Measurements from ENCODE around the gene SLC13A1. TPM values are rescaled to one million over a fixed set of nuclear protein-coding genes. Genes with fewer than 3 reads are reported as not detected.

Gene SLC13A1
- total RNA-seq, 2 donors from 2014 or later = under 0.01 TPM; not detected in 1

DNA sequence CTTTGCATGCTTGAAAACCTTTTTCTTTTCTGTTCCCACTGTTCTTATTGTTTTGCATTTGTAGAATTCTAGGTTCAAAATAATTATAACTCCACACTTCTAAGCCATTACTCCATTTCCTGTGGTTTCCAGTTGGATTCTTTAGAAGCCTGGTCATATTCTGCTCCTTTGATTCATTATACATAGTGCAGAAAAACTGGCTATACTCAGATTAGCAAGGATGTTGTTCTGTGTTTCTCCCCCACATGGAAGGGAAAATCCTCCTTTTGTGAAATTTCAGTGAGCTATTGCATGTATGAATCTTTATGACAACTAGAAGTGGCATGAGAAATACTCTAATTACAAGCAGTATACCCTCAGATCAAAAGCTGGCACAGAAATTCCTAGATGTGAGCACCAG lies 79.5 kb downstream of the SLC13A1 start:
- no peaks in the 10 kb centered on the region for H3K36me3 ChIP-seq (replicated peaks in 1 of 2; ENCODE audit: insufficient read depth in 1 of 2, low read depth in 2 of 2)
- no peaks in the 10 kb centered on the region for H3K9me3 ChIP-seq
- no peak for DNase-seq
- H3K27me3 ChIP-seq = no peaks in the 10 kb centered on the region
- no peak for ATAC-seq
- intact Hi-C loops (cut with DNase I) = no loop called here
- H3K4me3 ChIP-seq = no peak overlapping the region
- H3K27ac ChIP-seq = no peak overlapping the region
- H3K4me1 ChIP-seq = no peaks in the 10 kb centered on the region
- TF ChIP-seq, protein P1, sequence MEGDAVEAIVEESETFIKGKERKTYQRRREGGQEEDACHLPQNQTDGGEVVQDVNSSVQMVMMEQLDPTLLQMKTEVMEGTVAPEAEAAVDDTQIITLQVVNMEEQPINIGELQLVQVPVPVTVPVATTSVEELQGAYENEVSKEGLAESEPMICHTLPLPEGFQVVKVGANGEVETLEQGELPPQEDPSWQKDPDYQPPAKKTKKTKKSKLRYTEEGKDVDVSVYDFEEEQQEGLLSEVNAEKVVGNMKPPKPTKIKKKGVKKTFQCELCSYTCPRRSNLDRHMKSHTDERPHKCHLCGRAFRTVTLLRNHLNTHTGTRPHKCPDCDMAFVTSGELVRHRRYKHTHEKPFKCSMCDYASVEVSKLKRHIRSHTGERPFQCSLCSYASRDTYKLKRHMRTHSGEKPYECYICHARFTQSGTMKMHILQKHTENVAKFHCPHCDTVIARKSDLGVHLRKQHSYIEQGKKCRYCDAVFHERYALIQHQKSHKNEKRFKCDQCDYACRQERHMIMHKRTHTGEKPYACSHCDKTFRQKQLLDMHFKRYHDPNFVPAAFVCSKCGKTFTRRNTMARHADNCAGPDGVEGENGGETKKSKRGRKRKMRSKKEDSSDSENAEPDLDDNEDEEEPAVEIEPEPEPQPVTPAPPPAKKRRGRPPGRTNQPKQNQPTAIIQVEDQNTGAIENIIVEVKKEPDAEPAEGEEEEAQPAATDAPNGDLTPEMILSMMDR (IDR thresholded peaks at IDR 0.05) = no peak
- TF ChIP-seq POLR2A (IDR thresholded peaks at IDR 0.05) = no peak

DNA sequence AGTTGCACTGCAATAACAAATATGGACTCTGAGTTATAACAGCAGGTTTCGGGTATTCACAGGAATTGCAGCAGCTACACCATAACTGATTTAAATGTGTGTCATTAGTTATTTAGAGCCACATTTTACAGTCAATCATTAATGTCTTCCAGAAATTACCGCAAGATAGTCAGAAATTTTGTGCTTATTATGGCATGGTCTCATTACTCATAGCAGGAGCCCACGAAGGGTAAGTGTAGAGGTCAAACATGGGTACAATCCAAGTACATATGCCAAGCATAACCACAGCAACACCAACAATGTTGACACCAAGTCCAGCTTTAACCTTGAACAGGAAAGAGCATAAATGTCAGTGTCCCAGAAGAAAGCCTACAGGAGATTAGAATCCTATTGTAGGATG lies 84.4 kb downstream of the SLC13A1 start:
- H3K36me3 ChIP-seq (replicated peaks in 1 of 2; ENCODE audit: insufficient read depth in 1 of 2, low read depth in 2 of 2) = no peaks in the 10 kb centered on the region
- H3K4me3 ChIP-seq = no peak overlapping the region
- intact Hi-C loops (cut with DNase I) = no loop called here
- 87% methylated on average over 3 of the region's 3 CpGs for WGBS, 2 donors
- H3K9me3 ChIP-seq = no peaks in the 10 kb centered on the region
- ATAC-seq (no peak), DNase-seq (no peak)
- no peak overlapping the region for H3K27ac ChIP-seq
- no peaks in the 10 kb centered on the region for H3K27me3 ChIP-seq
- TF ChIP-seq POLR2A (IDR thresholded peaks at IDR 0.05) = no peak
- TF ChIP-seq, protein P1 (IDR thresholded peaks at IDR 0.05) = no peak
- no peaks in the 10 kb centered on the region for H3K4me1 ChIP-seq

- intact Hi-C loops (cut with DNase I) = no loop called here
- Histone ChIP-seq H3K9me3 (no peaks in the 10 kb centered on the region), H3K27ac (no peak overlapping the region), H3K27me3 (no peaks in the 10 kb centered on the region), H3K4me3 (no peak overlapping the region), H3K36me3 (replicated peaks in 1 of 2; ENCODE audit: insufficient read depth in 1 of 2, low read depth in 2 of 2) (no peaks in the 10 kb centered on the region), H3K4me1 (no peaks in the 10 kb centered on the region)
- 92 to 94% methylated on average over 2 of the region's 2 CpGs for WGBS, 2 donors
- DNase-seq (no peak), ATAC-seq (no peak)
- TF ChIP-seq, protein P1 (IDR thresholded peaks at IDR 0.05) = no peak
- TF ChIP-seq POLR2A (IDR thresholded peaks at IDR 0.05) = no peak
Observed at GRCh38 chr7:123114288-123114687, 85.5 kb downstream of the SLC13A1 start.

DNA sequence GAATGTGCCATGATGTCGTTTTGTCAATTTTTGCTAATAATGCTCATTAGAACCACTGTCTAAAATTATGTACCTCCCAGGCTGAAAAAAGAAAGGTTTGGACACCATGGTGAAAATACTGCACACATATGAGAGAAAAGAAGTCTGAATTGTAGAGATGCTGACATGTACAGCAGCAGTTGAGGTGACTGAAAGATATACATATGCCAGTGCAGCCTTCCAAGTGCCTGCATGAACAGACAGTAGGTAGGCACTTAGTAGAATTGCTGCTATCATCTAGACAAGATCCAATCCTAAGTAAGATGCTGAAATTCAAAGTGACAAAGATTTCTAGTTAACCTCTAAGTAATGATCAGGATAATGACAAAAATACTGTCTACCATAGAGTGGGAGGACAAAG lies 86.9 kb downstream of the SLC13A1 start:
- ATAC-seq (no peak), DNase-seq (no peak)
- Histone ChIP-seq H3K4me3 (no peak overlapping the region), H3K9me3 (no peaks in the 10 kb centered on the region), H3K27me3 (no peaks in the 10 kb centered on the region), H3K27ac (no peak overlapping the region), H3K36me3 (replicated peaks in 1 of 2; ENCODE audit: insufficient read depth in 1 of 2, low read depth in 2 of 2) (no peaks in the 10 kb centered on the region), H3K4me1 (no peaks in the 10 kb centered on the region)
- intact Hi-C loops (cut with DNase I) = no loop called here
- WGBS, 2 donors = 71 to 73% methylated on average over 1 of the region's 1 CpG
- TF ChIP-seq, protein P1 (IDR thresholded peaks at IDR 0.05) = no peak
- TF ChIP-seq POLR2A (IDR thresholded peaks at IDR 0.05) = no peak

DNA sequence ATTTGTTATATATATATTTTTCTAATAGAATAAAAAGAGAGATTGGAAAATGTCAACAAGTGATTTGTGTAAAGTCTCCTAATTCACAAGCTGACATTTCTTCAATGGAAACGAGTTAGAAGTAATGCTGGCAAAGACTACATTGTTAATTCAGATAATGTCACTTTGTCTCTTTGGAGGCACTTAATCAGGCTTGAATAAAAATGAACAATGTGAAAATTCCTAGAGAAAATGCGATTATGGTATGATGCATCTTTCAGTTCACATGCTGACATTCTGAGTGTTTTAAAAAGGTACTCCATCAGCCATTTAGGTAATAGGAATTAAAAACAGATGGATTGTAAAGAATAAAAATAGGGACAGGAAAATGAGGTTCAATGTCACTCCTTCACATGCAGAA lies 100.1 kb downstream of the SLC13A1 start:
- Histone ChIP-seq H3K27me3 (no peaks in the 10 kb centered on the region), H3K9me3 (no peaks in the 10 kb centered on the region), H3K4me1 (no peaks in the 10 kb centered on the region), H3K27ac (no peak overlapping the region), H3K36me3 (replicated peaks in 1 of 2; ENCODE audit: insufficient read depth in 1 of 2, low read depth in 2 of 2) (no peaks in the 10 kb centered on the region), H3K4me3 (no peak overlapping the region)
- DNase-seq = no peak
- ATAC-seq = no peak
- TF ChIP-seq POLR2A (IDR thresholded peaks at IDR 0.05) = no peak
- TF ChIP-seq, protein P1 (IDR thresholded peaks at IDR 0.05) = no peak
- intact Hi-C loops (cut with DNase I) = no loop called here
- WGBS, 2 donors = 40 to 49% methylated on average over 2 of the region's 2 CpGs

All from body of pancreas (tissue), 4 donors.